Posterior vena cava (tissue), 2 donors: ENCODE results near the gene TCEANC2. TPM values are rescaled to one million over a fixed set of nuclear protein-coding genes. Genes with fewer than 3 reads are reported as not detected.

Experiments
- DNase-seq: peaks from one replicate; pipeline ENCODE4 v3.0.0-alpha.2; 2020; ENCODE audit warnings: low spot score
- intact Hi-C, 2 donors: fragments of 100-400 bp; cut with DNase I; formaldehyde crosslinking; loops; one replicate each; pipeline versions ENCODE4 v1.14.1 to v1.14.2; 2022 to 2023
- total RNA-seq, 2 donors: library from RNA; stranded (reverse); fragmentation: NEBNext Ultra II Directional; extraction: Animal tissue kit (Norgen Biotek cat#: 25700); gene quantifications; one replicate each; pipeline ENCODE4 v1.2.1, GENCODE V29; 2021
- donor health status: DM: yes; HTN: yes; CAD: no.
- donor health status: DM: yes; HTN: yes; CAD: no.

The TCEANC2 gene
- total RNA-seq, 2 donors from 2014 or later = 4.4 to 5.7 TPM

- intact Hi-C loops = no loop called here
- DNase-seq = no peak
These were observed 53.7 kb downstream of the TCEANC2 start for GRCh38 chr1:54107131-54107530.

GRCh38 chr1:54108156-54108555 is 54.7 kb downstream of the TCEANC2 start:
- no peak for DNase-seq
- intact Hi-C loops = no loop called here

- DNase-seq = no peak
- intact Hi-C loops = loop anchor here in 1 of 2 donors (10.0 kb wide), 1 partner anchor 385 kb away; no protein-coding TSS in a partner anchor
These were observed 56.0 kb downstream of the TCEANC2 start for GRCh38 chr1:54109129-54110090.

GRCh38 chr1:54110996-54111395 is 57.6 kb downstream of the TCEANC2 start:
- intact Hi-C loops = loop anchor here in 1 of 2 donors (10.0 kb wide), 1 partner anchor 384 kb away; no protein-coding TSS in a partner anchor
- no peak for DNase-seq

DNA sequence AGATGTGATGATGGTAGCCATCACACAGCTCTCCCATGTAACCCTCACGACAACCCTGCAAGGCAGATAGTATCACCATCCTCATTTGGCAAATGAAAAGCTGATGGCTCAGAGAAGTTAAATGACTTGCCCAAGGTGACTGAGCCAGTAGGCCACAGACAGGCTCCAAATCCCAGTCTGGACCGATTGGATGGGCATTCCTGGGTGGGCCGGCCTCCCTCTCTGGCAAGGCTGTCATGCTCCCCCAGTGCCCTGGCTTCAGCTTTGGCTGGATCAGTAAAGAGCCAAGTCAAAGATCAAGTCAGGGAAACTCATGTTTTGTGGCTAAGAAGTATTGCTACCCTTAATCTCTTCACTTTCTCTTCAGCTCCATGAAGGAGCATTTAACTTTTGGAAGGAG is 58.2 kb downstream of the TCEANC2 start:
- intact Hi-C loops = loop anchor here in 1 of 2 donors (10.0 kb wide), 1 partner anchor 383 kb away; no protein-coding TSS in a partner anchor
- DNase-seq = no peak

- DNase-seq = no peak
- intact Hi-C loops = loop anchor here in 1 of 2 donors (10.0 kb wide), 1 partner anchor 383 kb away; no protein-coding TSS in a partner anchor
These were observed 58.6 kb downstream of the TCEANC2 start for GRCh38 chr1:54112027-54112426.

GRCh38 chr1:54112705-54113368 is 59.4 kb downstream of the TCEANC2 start:
- intact Hi-C loops = loop anchor here in 1 of 2 donors (10.0 kb wide), 1 partner anchor 382 kb away; no protein-coding TSS in a partner anchor
- no peak for DNase-seq

- intact Hi-C loops = loop anchor here in 1 of 2 donors (10.0 kb wide), 1 partner anchor 381 kb away; no protein-coding TSS in a partner anchor
- DNase-seq = no peak
These were observed 60.6 kb downstream of the TCEANC2 start for GRCh38 chr1:54114001-54114400.

- intact Hi-C loops = loop anchor here in 1 of 2 donors (10.0 kb wide), 1 partner anchor 380 kb away; no protein-coding TSS in a partner anchor
- no peak for DNase-seq
These were observed 61.5 kb downstream of the TCEANC2 start for GRCh38 chr1:54114955-54115354.

DNA sequence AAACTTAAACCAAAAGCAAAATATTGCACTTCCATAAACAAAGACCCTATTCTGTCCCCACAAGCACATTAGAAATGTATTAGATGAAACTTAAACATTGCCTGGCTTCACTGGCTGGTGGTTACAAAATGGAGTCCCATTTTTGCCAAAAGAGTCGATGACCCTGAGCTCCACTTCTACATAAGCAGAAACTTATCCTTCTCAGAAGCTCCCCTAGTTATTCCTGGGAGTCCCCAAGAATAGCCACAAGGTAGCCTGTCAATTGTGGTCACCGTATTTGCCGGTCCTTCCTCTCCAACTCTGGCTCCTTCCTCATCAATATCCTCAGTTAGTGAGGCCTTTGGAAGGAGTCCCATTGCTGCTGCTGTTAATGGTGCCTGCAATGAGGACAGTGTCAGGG is 62.1 kb downstream of the TCEANC2 start:
- DNase-seq = no peak
- intact Hi-C loops = loop anchor here in 1 of 2 donors (10.0 kb wide), 1 partner anchor 379 kb away; no protein-coding TSS in a partner anchor

GRCh38 chr1:54117815-54118563 is 64.6 kb downstream of the TCEANC2 start:
- DNase-seq = no peak
- intact Hi-C loops = loop anchor here in 1 of 2 donors (10.0 kb wide), 1 partner anchor 377 kb away; no protein-coding TSS in a partner anchor

DNA sequence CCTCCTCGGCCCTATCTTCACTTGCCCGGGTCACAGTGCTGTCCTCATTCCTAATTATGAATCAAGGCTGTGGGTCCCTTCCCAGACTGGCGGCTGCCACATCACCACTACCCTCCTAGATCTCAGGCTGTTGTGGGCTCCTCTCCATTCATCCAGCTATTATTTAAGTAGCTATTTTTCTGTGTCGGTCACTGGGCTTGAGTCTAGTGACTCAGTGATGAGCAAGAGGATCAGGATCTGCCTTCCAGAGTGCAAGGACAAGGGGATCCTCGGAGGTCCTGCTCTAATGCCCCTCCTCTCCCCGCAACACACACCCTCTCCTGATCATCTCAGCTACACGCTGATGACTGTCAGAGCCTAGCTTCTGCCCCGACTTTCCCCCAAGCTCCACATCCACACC is 65.3 kb downstream of the TCEANC2 start:
- no peak for DNase-seq
- intact Hi-C loops = loop anchor here in 1 of 2 donors (10.0 kb wide), 1 partner anchor 376 kb away; no protein-coding TSS in a partner anchor

GRCh38 chr1:54120018-54120697 is 66.8 kb downstream of the TCEANC2 start:
- intact Hi-C loops = loop anchor here (10.0 kb wide), 2 partner anchors 75 to 285 kb away; partner anchors contain the start of gene SSBP3 (in 2 of the 2)

GRCh38 chr1:54120698-54121481 is 67.5 kb downstream of the TCEANC2 start:
- intact Hi-C loops = loop anchor here (10.0 kb wide), 2 partner anchors 74 to 284 kb away; partner anchors contain the start of gene SSBP3 (in 2 of the 2)
- no peak for DNase-seq

More at GRCh38 chr1:54120018-54120697, 66.8 kb downstream of the TCEANC2 start:
- no peak for DNase-seq

- intact Hi-C loops = loop anchor here (10.0 kb wide), 2 partner anchors 73 to 283 kb away; partner anchors contain the start of gene SSBP3 (in 2 of the 2)
- peak; percentile 92 for DNase-seq
These were observed 68.2 kb downstream of the TCEANC2 start for GRCh38 chr1:54121482-54122134.

GRCh38 chr1:54122135-54122751 is 68.8 kb downstream of the TCEANC2 start:
- intact Hi-C loops = loop anchor here (10.0 kb wide), 2 partner anchors 73 to 283 kb away; partner anchors contain the start of gene SSBP3 (in 2 of the 2)
- DNase-seq = no peak
